HG03095 (cell line): Measurements from ENCODE around the gene AP2B1.
"Not testable (repeated sequence)": the region's sequence is repeated elsewhere in the genome, so short reads cannot be mapped to it uniquely, and the experiment has no call there.

Experiments used
- ATAC-seq: cut with Tn5 transposase; IDR thresholded peaks from one replicate; pipeline ENCODE4 v1.9.1; 2021; ENCODE audit warnings: moderate library complexity; ENCODE audit not compliant: unreplicated experiment

AP2B1 gene

GRCh38 chr17:35693662-35694061, 106.5 kb downstream of the AP2B1 start:
- no peak for ATAC-seq

- ATAC-seq: no peak
These were observed 107.8 kb downstream of the AP2B1 start for GRCh38 chr17:35694906-35695305.

GRCh38 chr17:35695613-35696012, 108.5 kb downstream of the AP2B1 start:
- no peak for ATAC-seq

GRCh38 chr17:35698800-35699199, 111.7 kb downstream of the AP2B1 start:
- ATAC-seq: no peak

- ATAC-seq: no peak
These were observed 113.0 kb downstream of the AP2B1 start for GRCh38 chr17:35700150-35700549.

- no peak for ATAC-seq
These were observed 114.4 kb downstream of the AP2B1 start for GRCh38 chr17:35701491-35701890.

- ATAC-seq: not testable (repeated sequence)
These were observed 116.2 kb downstream of the AP2B1 start for GRCh38 chr17:35703308-35703707.

- ATAC-seq: no peak
These were observed 118.1 kb downstream of the AP2B1 start for GRCh38 chr17:35705230-35705629.

- ATAC-seq: no peak
These were observed 118.6 kb downstream of the AP2B1 start for GRCh38 chr17:35705705-35706104.

GRCh38 chr17:35708149-35708548, 121.0 kb downstream of the AP2B1 start:
- ATAC-seq: no peak

GRCh38 chr17:35708951-35709350, 121.8 kb downstream of the AP2B1 start:
- no peak for ATAC-seq

GRCh38 chr17:35709874-35710273, 122.8 kb downstream of the AP2B1 start:
- no peak for ATAC-seq

- no peak for ATAC-seq
These were observed 123.8 kb downstream of the AP2B1 start for GRCh38 chr17:35710950-35711349.

GRCh38 chr17:35713069-35713728, 126.1 kb downstream of the AP2B1 start:
- ATAC-seq: no peak

GRCh38 chr17:35714988-35715387, 127.9 kb downstream of the AP2B1 start:
- ATAC-seq: no peak

GRCh38 chr17:35715416-35715815, 128.3 kb downstream of the AP2B1 start:
- ATAC-seq: no peak

- ATAC-seq: no peak
These were observed 129.1 kb downstream of the AP2B1 start for GRCh38 chr17:35716173-35716572.

GRCh38 chr17:35716897-35717465, 129.9 kb downstream of the AP2B1 start:
- no peak for ATAC-seq

GRCh38 chr17:35717475-35717874, 130.4 kb downstream of the AP2B1 start:
- ATAC-seq: no peak

- no peak for ATAC-seq
These were observed 136.6 kb downstream of the AP2B1 start for GRCh38 chr17:35723735-35724134.

GRCh38 chr17:35725058-35725457, 137.9 kb downstream of the AP2B1 start:
- ATAC-seq: no peak

GRCh38 chr17:35725802-35726126, 138.6 kb downstream of the AP2B1 start:
- no peak for ATAC-seq
